ENCODE results near the gene DDC.

GRCh38 chr7:50591098-50591479, 25.9 kb upstream of the DDC start:
- TF ChIP-seq CTCF (IDR thresholded peaks at IDR 0.05; ENCODE audit: insufficient read depth, low read length, poor library complexity, severe bottlenecking) = no peak
- TF ChIP-seq EZH2phosphoT487 (conservative IDR thresholded peaks at IDR 0.05; ENCODE audit: low read length) = no peak
